Renal cortex interstitium (tissue), 11 donors: Measurements from ENCODE around the gene TRABD2B. TPM values are rescaled to one million over a fixed set of nuclear protein-coding genes. Genes with fewer than 3 reads are reported as not detected.

Experiments used
- DNase-seq, 11 donors: peaks; one replicate each; pipeline ENCODE4 v3.0.0-alpha.2; 2013; ENCODE audit warnings: low read depth in 9 of 11, low spot score in 4 of 11; ENCODE audit errors: extremely low read depth in 1 of 11
- polyA plus RNA-seq, 3 donors: library from polyadenylated mRNA; unstranded; fragments of 120-200 nt; gene quantifications; one replicate each; pipeline ENCODE4 v1.2.1, GENCODE V29; 2013; ENCODE audit not compliant: insufficient read length in 3 of 3

TRABD2B gene
- polyA plus RNA-seq, 3 donors: 18.7 to 28.0 (median 27.9) TPM

GRCh38 chr1:47809301-47810084 is 187.7 kb downstream of the TRABD2B start:
- DNase-seq: no peak

- no peak for DNase-seq
Observed at GRCh38 chr1:47808612-47809011, 188.6 kb downstream of the TRABD2B start.

- no peak for DNase-seq
Observed at GRCh38 chr1:47805921-47806361, 191.2 kb downstream of the TRABD2B start.

- DNase-seq: no peak
Observed at GRCh38 chr1:47805018-47805417, 192.2 kb downstream of the TRABD2B start.

- peak in 10 of 11 donors; percentile 37 to 76 (median 64) for DNase-seq
Observed at GRCh38 chr1:47803815-47804501, 193.2 kb downstream of the TRABD2B start.

GRCh38 chr1:47797575-47797974 is 199.6 kb downstream of the TRABD2B start:
- no peak for DNase-seq

GRCh38 chr1:47796626-47797025 is 200.6 kb downstream of the TRABD2B start:
- DNase-seq: no peak

- no peak for DNase-seq
Observed at GRCh38 chr1:47795102-47795501, 202.1 kb downstream of the TRABD2B start.

- DNase-seq: no peak
Observed at GRCh38 chr1:47794530-47794929, 202.7 kb downstream of the TRABD2B start.

GRCh38 chr1:47794081-47794480 is 203.1 kb downstream of the TRABD2B start:
- no peak for DNase-seq

GRCh38 chr1:47793563-47793962 is 203.6 kb downstream of the TRABD2B start:
- no peak for DNase-seq

GRCh38 chr1:47792779-47793178 is 204.4 kb downstream of the TRABD2B start:
- no peak for DNase-seq

- no peak for DNase-seq
Observed at GRCh38 chr1:47791879-47792608, 205.1 kb downstream of the TRABD2B start.

GRCh38 chr1:47788761-47789160 is 208.4 kb downstream of the TRABD2B start:
- no peak for DNase-seq

GRCh38 chr1:47787560-47787959 is 209.6 kb downstream of the TRABD2B start:
- DNase-seq: no peak

GRCh38 chr1:47786316-47786715 is 210.9 kb downstream of the TRABD2B start:
- no peak for DNase-seq

- no peak for DNase-seq
Observed at GRCh38 chr1:47785561-47786271, 211.5 kb downstream of the TRABD2B start.

GRCh38 chr1:47785118-47785517 is 212.1 kb downstream of the TRABD2B start:
- DNase-seq: no peak

- DNase-seq: no peak
Observed at GRCh38 chr1:47784497-47784822, 212.7 kb downstream of the TRABD2B start.
